GM18951 (cell line): Measurements from ENCODE around the gene XXYLT1.
A peak's percentile ranks its signal among the peaks of the same experiment; 100 is the strongest.

Experiments
- POLR2A ChIP-seq: IDR thresholded peaks from 4 replicates; pipeline ENCODE4 v1.6.1; 2011; ENCODE audit warnings: mild to moderate bottlenecking; ENCODE audit not compliant: insufficient read length, insufficient read depth; ENCODE audit errors: extremely low read depth
- in situ Hi-C: fragments of 300-500 bp; cut with MboI; formaldehyde crosslinking; loops from one replicate; pipeline ENCODE4 v1.12.0; 2022; ENCODE audit warnings: low sequenced_read_pairs, mixed read lengths, inconsistent platforms; ENCODE audit not compliant: unreplicated experiment

The XXYLT1 gene

GRCh38 chr3:195153130-195153529 is 117.8 kb downstream of the XXYLT1 start:
- in situ Hi-C loops, result loop anchor here (10.0 kb wide), 1 partner anchor 102 kb away; no protein-coding TSS in a partner anchor
- no peak for TF ChIP-seq POLR2A

DNA sequence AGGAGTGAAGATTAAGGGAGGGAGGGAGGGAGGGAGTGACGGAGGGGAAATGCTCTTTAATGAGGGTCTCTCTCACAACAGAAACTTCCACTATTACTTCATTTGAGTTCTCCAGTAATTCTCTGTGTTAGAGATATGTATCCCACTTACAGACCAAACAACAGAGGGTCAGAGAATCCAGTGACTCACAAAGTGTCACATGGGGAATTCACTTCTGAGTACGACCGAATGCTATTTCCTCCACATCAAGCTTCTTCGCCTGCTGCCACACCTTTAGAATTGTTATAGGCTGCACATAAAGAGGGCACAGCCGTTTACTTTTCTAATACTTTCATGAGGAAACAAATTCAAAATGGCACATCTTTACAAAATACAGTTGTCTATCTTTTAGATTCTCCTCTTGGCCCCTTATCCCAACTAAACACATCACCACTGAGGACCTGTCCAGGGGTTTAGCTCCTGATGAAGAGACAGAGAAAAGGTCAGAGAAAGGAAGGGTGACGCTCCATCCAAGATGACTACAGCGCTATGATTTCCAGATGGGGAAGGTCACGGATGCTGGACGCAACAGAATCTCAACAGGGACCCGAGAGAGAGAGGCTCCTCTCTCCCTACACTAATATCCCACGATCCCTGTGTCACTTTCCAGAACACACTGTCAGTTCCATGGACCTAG is 119.0 kb downstream of the XXYLT1 start:
- no peak for TF ChIP-seq POLR2A
- in situ Hi-C loops, result loop anchor here (10.0 kb wide), 1 partner anchor 103 kb away; no protein-coding TSS in a partner anchor

DNA sequence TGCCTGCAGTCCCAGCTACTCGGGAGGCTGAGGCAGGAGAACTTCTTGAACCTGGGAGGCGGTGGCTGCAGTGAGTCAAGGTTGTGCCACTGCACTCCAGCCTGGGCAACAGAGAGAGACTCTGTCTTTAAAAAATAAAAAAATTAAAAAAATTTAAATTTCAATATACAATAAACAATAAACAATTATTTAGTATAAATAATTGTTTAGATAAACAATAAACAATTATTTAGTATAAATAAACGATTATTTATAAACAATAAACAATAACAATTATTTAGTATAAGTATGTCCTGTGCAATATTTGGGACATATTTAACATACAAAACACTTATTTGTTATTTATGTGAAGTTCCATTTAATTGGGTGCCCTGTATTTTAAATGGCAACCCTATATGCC is 119.6 kb downstream of the XXYLT1 start:
- in situ Hi-C loops, result loop anchor here (10.0 kb wide), 1 partner anchor 103 kb away; no protein-coding TSS in a partner anchor
- no peak for TF ChIP-seq POLR2A

GRCh38 chr3:195150181-195151118 is 120.5 kb downstream of the XXYLT1 start:
- in situ Hi-C loops, result loop anchor here (10.0 kb wide), 1 partner anchor 104 kb away; no protein-coding TSS in a partner anchor
- TF ChIP-seq POLR2A, result peak; percentile 23

DNA sequence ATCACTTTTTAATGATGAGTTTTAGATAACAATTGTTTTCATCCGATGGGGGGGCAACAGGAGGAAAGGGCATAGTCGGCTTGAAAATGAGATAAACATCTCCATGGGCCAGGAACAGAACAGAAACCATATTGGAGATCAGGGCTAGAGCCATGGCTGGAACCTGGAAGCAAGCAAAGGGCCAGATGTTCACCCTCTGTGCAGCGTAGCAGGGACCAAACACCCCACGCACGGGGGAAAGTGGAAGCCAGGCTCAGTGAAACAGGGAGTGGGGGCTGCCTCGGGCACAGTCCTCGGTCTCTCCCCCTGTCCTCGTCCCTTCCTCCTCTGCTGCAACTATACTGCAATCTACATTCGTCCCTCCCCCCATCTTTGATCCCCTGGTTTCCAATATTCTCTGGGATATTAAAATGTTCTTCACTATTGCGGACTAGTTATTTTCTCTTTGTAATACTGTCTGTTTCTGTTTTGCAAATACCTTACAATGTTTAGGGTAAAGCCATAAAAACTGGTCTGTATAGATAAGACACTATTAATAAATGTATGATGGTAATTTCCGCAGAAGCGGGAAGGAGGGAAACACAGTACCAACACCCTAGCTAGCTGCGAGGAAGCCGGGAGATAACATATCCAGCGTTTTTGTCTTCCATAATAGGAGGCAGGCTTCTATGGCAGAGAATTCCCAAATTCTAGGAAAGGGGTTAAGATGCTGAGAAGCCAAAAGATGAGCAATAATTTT is 121.5 kb downstream of the XXYLT1 start:
- in situ Hi-C loops, result loop anchor here (10.0 to 25.0 kb wide), 2 partner anchors 105 to 388 kb away; partner anchors contain the start of gene PPP1R2
- no peak for TF ChIP-seq POLR2A

GRCh38 chr3:195148549-195148948 is 122.4 kb downstream of the XXYLT1 start:
- TF ChIP-seq POLR2A, result no peak
- in situ Hi-C loops, result loop anchor here (25.0 kb wide), 1 partner anchor 389 kb away; the partner anchor contains the start of gene PPP1R2

DNA sequence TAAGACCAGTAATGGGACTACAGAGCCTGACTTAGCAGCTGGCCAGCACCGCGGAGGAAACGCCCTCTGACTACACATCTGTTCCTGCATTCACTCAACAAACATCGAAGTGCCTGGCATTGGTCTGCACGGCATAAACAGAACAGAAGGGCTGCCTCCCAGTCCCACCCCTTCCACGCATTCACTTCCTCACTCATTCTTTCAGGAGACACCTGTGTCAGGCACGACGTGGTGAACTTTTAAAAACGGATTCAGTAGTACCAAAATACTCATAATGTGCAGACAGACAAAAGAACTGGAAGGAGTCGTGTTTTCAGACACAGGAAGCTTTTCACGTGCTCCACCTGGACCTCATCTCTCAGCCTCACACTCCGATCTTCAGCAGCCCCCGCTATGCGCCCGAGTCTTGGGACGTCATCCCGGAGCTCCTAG is 123.3 kb downstream of the XXYLT1 start:
- in situ Hi-C loops, result loop anchor here (25.0 kb wide), 1 partner anchor 390 kb away; the partner anchor contains the start of gene PPP1R2
- TF ChIP-seq POLR2A, result peak; percentile 45

GRCh38 chr3:195146131-195146530 is 124.8 kb downstream of the XXYLT1 start:
- TF ChIP-seq POLR2A, result no peak
- in situ Hi-C loops, result loop anchor here (25.0 kb wide), 1 partner anchor 391 kb away; the partner anchor contains the start of gene PPP1R2

DNA sequence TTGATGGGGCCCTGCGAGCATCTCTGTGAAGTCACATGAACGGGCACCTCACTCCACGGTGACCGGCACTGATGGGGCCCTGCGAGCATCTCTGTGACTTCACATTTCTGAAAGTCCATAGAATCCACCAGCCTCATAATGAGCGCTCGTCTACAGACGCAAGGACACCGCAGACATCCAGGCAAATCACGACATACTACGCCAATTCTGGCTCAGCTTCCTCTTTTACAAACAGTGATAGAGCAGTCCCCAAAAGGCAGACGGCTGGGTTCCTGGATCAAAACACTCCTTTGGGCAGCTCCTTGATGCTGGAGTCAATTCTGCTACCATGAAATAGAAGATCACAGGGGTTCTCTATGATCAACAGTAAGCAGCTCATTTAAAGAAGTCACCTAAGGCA is 125.4 kb downstream of the XXYLT1 start:
- in situ Hi-C loops, result loop anchor here (25.0 kb wide), 1 partner anchor 392 kb away; the partner anchor contains the start of gene PPP1R2
- TF ChIP-seq POLR2A, result no peak

DNA sequence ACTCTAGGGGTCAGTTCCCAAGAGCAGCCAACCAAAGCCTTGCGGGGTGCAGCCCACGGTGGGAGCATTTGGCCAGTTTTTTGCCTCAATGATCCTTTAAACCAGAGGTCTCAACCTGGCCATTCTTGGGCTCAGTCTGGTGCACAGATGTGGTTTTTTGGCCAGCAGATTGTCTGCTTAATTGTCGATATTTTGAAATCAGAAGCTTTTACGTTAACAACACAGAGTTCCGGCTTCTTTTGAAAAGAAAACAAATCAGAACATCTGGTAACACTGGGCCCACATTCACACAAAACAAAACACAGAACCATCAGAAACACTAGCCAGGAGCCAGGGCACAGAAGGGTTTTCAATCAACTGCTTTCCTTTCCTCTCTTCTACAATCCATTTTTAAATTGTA is 127.7 kb downstream of the XXYLT1 start:
- in situ Hi-C loops, result loop anchor here (25.0 kb wide), 1 partner anchor 394 kb away; the partner anchor contains the start of gene PPP1R2
- no peak for TF ChIP-seq POLR2A

GRCh38 chr3:195142519-195142918 is 128.4 kb downstream of the XXYLT1 start:
- in situ Hi-C loops, result loop anchor here (25.0 kb wide), 1 partner anchor 395 kb away; the partner anchor contains the start of gene PPP1R2
- TF ChIP-seq POLR2A, result no peak
